Panc1 (cell line): ENCODE measurements around the gene KLF16. TPM values are rescaled to one million over a fixed set of nuclear protein-coding genes. Genes with fewer than 3 reads are reported as not detected.
A peak's percentile ranks its signal among the peaks of the same experiment; 100 is the strongest.

Experiments used
- ATAC-seq: fragments of 200-7000 bp; cut with Tn5 transposase; 2 replicates; pipeline ENCODE4 v1.9.1; 2020; ENCODE audit warnings: mild to moderate bottlenecking, moderate library complexity
- BruUV-seq: library from RNA; stranded (reverse); fragments of 400-500 nt; replicated peaks from 2 replicates; lab custom pipeline; 2021; lab: Mats Ljungman, UMichigan
- CTCF ChIA-PET: fragments of 300-600 bp; sonication (Branson Sonifier 250); formaldehyde crosslinking; loops from one replicate; lab custom pipeline; 2022; ENCODE audit warnings: antibody characterized with exemption; lab: Charles Lee
- POLR2A ChIA-PET: fragments of 300-600 bp; sonication (Branson Sonifier 250); formaldehyde crosslinking; loops from one replicate; lab custom pipeline; 2022; ENCODE audit warnings: antibody characterized with exemption; lab: Charles Lee
- DNase-seq: peaks from one replicate; pipeline ENCODE4 v3.0.0-alpha.2; 2010; ENCODE audit warnings: low read depth, low spot score
- H3K27ac ChIP-seq: 2 replicates; pipeline ENCODE4 v1.5.1; 2011; ENCODE audit warnings: mild to moderate bottlenecking, low read length, inconsistent platforms
- H3K27me3 ChIP-seq: fragments of 200-500 bp; sonication (Bioruptor generic); 2 replicates; pipeline ENCODE4 v1.6.0; 2014; ENCODE audit warnings: low read length, inconsistent platforms; ENCODE audit not compliant: control insufficient read depth, insufficient read depth
- H3K36me3 ChIP-seq: fragments of 200-500 bp; sonication (Bioruptor generic); 2 replicates; pipeline ENCODE4 v1.5.1; 2014; ENCODE audit warnings: inconsistent platforms, mild to moderate bottlenecking, low read length, moderate library complexity; ENCODE audit not compliant: control insufficient read depth, insufficient read depth
- H3K4me1 ChIP-seq: 2 replicates; pipeline ENCODE4 v1.5.1; 2011; ENCODE audit warnings: inconsistent platforms, mild to moderate bottlenecking, low read length, moderate library complexity; ENCODE audit not compliant: control insufficient read depth, insufficient read depth
- H3K4me3 ChIP-seq, 2 experiments: 2 replicates each; pipeline ENCODE4 v1.5.1; 2011 to 2012; ENCODE audit warnings: low read depth in 2 of 2, low read length in 2 of 2, mild to moderate bottlenecking in 2 of 2, inconsistent platforms in 1 of 2, moderate library complexity in 1 of 2
- H3K9me3 ChIP-seq: fragments of 200-500 bp; sonication (Bioruptor generic); 2 replicates; pipeline ENCODE4 v1.5.1; 2014; ENCODE audit warnings: low read depth, mild to moderate bottlenecking, inconsistent platforms, low read length, moderate library complexity; ENCODE audit not compliant: control insufficient read depth, insufficient read depth
- CTCF ChIP-seq: fragments of 450-650 bp; IDR thresholded peaks from 2 replicates; pipeline ENCODE4 v1.5.1; 2017; ENCODE audit warnings: mild to moderate bottlenecking
- POLR2AphosphoS5 ChIP-seq: IDR thresholded peaks from 2 replicates; pipeline ENCODE4 v1.6.1; 2012; ENCODE audit warnings: mild to moderate bottlenecking, low read depth, low read length, moderate library complexity
- REST ChIP-seq, 2 experiments: IDR thresholded peaks; 2 replicates each; pipeline ENCODE4 v1.6.1; 2011 to 2012; ENCODE audit warnings: low read depth in 2 of 2, control low read depth in 1 of 2, low read length in 1 of 2, mild to moderate bottlenecking in 1 of 2, moderate library complexity in 1 of 2; ENCODE audit not compliant: insufficient read depth in 1 of 2
- SIN3A ChIP-seq: IDR thresholded peaks from 2 replicates; pipeline ENCODE4 v1.6.1; 2012; ENCODE audit warnings: low read depth, mild to moderate bottlenecking, low read length, moderate library complexity, borderline replicate concordance; ENCODE audit not compliant: insufficient read depth
- TCF7L2 ChIP-seq: IDR thresholded peaks from 2 replicates; pipeline ENCODE4 v1.6.1; 2011; ENCODE audit warnings: mild to moderate bottlenecking, low read depth, low read length, inconsistent platforms
- in situ Hi-C: cut with HindIII; loops from 2 replicates; pipeline ENCODE4 v1.10.0; 2016; ENCODE audit warnings: low sequenced_read_pairs, low pct_unique_long_range_greater_than_20kb
- intact Hi-C: fragments of 100-400 bp; cut with micrococcal nuclease; formaldehyde crosslinking; loops from one replicate; pipeline ENCODE4 v1.10.0; 2022; ENCODE audit not compliant: unreplicated experiment
- total RNA-seq: library from RNA; stranded (reverse); gene quantifications from one replicate; pipeline ENCODE4 v1.2.1, GENCODE V29; 2021; ENCODE audit not compliant: unreplicated experiment

KLF16 gene
- total RNA-seq, 1 experiment from 2014 or later = 79.3 TPM

- intact Hi-C loops = no loop called here
Measured at GRCh38 chr19:1905110-1905862, 41.9 kb upstream of the KLF16 start, which contains the start of the genes ADAT3 and SCAMP4. Gene ADAT3 (plus strand): TSS chr19:1905399. CDS start chr19:1912048, 6,649 bp downstream. Gene SCAMP4 (plus strand): TSS chr19:1905399. CDS start chr19:1915020, 9,621 bp downstream.

GRCh38 chr19:1904860-1905109 lies 41.4 kb upstream of the KLF16 start:
- Histone ChIP-seq H3K4me1 (peaks cover 17% of the 10 kb centered on the region), H3K27ac (peak overlapping the region; percentile 90), H3K9me3 (no peaks in the 10 kb centered on the region), H3K36me3 (no peaks in the 10 kb centered on the region), H3K27me3 (no peaks in the 10 kb centered on the region), H3K4me3 (peak overlapping the region; percentile 60 to 62)
- DNase-seq (no peak), ATAC-seq (no peak)
- TF ChIP-seq CTCF (no peak), SIN3A (no peak), REST (IDR thresholded peaks at IDR 0.05; ENCODE audit: insufficient read depth in 1 of 2, low read depth in 2 of 2, low read length in 1 of 2) (no peak), POLR2AphosphoS5 (no peak), TCF7L2 (no peak)
- POLR2A ChIA-PET = no interaction called here
- no TSS peak for BruUV-seq
- CTCF ChIA-PET = no interaction called here
- intact Hi-C loops (no loop called here), in situ Hi-C loops (no loop called here)

More at GRCh38 chr19:1905110-1905862, 41.9 kb upstream of the KLF16 start, which contains the start of the genes ADAT3 and SCAMP4:
- TF ChIP-seq TCF7L2 (no peak), POLR2AphosphoS5 (peak; percentile 83; the same call in 1 of the 2 replicates)
- Histone ChIP-seq H3K4me3 (peak within 1 kb of the TSS; percentile 60 to 70), H3K9me3 (no peaks in the 10 kb centered on the region), H3K36me3 (no peaks in the 10 kb centered on the region), H3K27me3 (no peaks in the 10 kb centered on the region), H3K4me1 (peaks cover 17% of the 10 kb centered on the region), H3K27ac (peak within 1 kb of the TSS; percentile 93)
- TSS peak; percentile 86 for BruUV-seq
- DNase-seq (peak; percentile 84), ATAC-seq (peak; percentile 95)
- in situ Hi-C loops = no loop called here
- ChIA-PET POLR2A (no interaction called here), CTCF (no interaction called here)

GRCh38 chr19:1902923-1903322 lies 39.5 kb upstream of the KLF16 start:
- H3K4me1 ChIP-seq = peaks cover 15% of the 10 kb centered on the region
- POLR2A ChIA-PET = no interaction called here
- in situ Hi-C loops = no loop called here

More at GRCh38 chr19:1902923-1903322, 39.5 kb upstream of the KLF16 start:
- no peak for ATAC-seq
- Histone ChIP-seq H3K4me3 (no peak overlapping the region), H3K9me3 (no peaks in the 10 kb centered on the region), H3K36me3 (no peaks in the 10 kb centered on the region), H3K27ac (no peak overlapping the region), H3K27me3 (no peaks in the 10 kb centered on the region)
- no peak for TF ChIP-seq POLR2AphosphoS5
- TF ChIP-seq TCF7L2 = no peak
- no peak for TF ChIP-seq REST (IDR thresholded peaks at IDR 0.05; ENCODE audit: insufficient read depth in 1 of 2, low read depth in 2 of 2, low read length in 1 of 2)
- TF ChIP-seq SIN3A = no peak
- no peak for TF ChIP-seq CTCF
- DNase-seq = no peak
- CTCF ChIA-PET = no interaction called here
- intact Hi-C loops = no loop called here
- no TSS peak for BruUV-seq
